ENCODE measurements around the gene BCAS4. TPM values are rescaled to one million over a fixed set of nuclear protein-coding genes. Genes with fewer than 3 reads are reported as not detected.

BCAS4 gene
- total and polyA plus RNA-seq, 2 experiments from 2014 or later: 22.2 to 24.8 TPM

- TF ChIP-seq JUNB (IDR thresholded peaks at IDR 0.05; ENCODE audit: unreplicated experiment): no peak
- no peak for TF ChIP-seq EZH2phosphoT487 (IDR thresholded peaks at IDR 0.05; ENCODE audit: unreplicated experiment)
- no peak for TF ChIP-seq NANOG (IDR thresholded peaks at IDR 0.05; ENCODE audit: borderline replicate concordance)
These were observed 122.1 kb downstream of the BCAS4 start (continued) for GRCh38 chr20:50916934-50917333.

GRCh38 chr20:50918403-50918802, 123.5 kb downstream of the BCAS4 start:
- Mint-ChIP-seq H3K4me3 (no peak overlapping the region), H3K36me3 (ENCODE audit: low read depth) (peaks cover 47% of the 10 kb centered on the region; the same call in 2 of the 3 replicates)
- H4K20me1 ChIP-seq (replicated peaks; ENCODE audit: insufficient read depth): peaks cover 94% of the 10 kb centered on the region

GRCh38 chr20:50919567-50919966, 124.7 kb downstream of the BCAS4 start:
- 0 out of 2 replicates have a peak, but pooled peaks cover 4% of the 10 kb centered on the region for H3F3A ChIP-seq (replicated peaks; ENCODE audit: low read depth)
- H3K9me3 Mint-ChIP-seq: no peaks in the 10 kb centered on the region
- peaks cover 48% of the 10 kb centered on the region; the same call in 2 of the 3 replicates for H3K36me3 Mint-ChIP-seq (ENCODE audit: low read depth)
- no peak for DNase-seq (ENCODE audit: low spot score)
- H3K27ac Mint-ChIP-seq: no peak overlapping the region; the same call in 1 of the 2 replicates
- 0 out of 2 replicates have a peak overlapping the region, but pooled peaks have one; percentile 46 for H3K27ac ChIP-seq (ENCODE audit: low read depth)
- no peaks in the 10 kb centered on the region for H3K27me3 ChIP-seq (ENCODE audit: insufficient read depth)
- peaks cover 56% of the 10 kb centered on the region for H3K4me1 ChIP-seq (ENCODE audit: insufficient read depth)
- H2AFZ ChIP-seq: no peak overlapping the region
- H3K27me3 Mint-ChIP-seq (ENCODE audit: insufficient read depth, low read depth, poor library complexity): peaks cover 2% of the 10 kb centered on the region
- no peak overlapping the region for H3K4me3 ChIP-seq
- H3K4me1 Mint-ChIP-seq: peaks cover 64% of the 10 kb centered on the region
- H3K4me2 ChIP-seq: no peak overlapping the region
- peaks cover 100% of the 10 kb centered on the region for H3K79me2 ChIP-seq (replicated peaks; ENCODE audit: insufficient read depth)
- H3K4me3 Mint-ChIP-seq: no peak overlapping the region
- ATAC-seq: no peak
- no peaks in the 10 kb centered on the region for H3K9me2 ChIP-seq (ENCODE audit: insufficient read depth)
- H3K36me3 ChIP-seq (ENCODE audit: insufficient read depth): peaks cover 11% of the 10 kb centered on the region; the same call in 1 of the 2 replicates
- peaks cover 94% of the 10 kb centered on the region for H4K20me1 ChIP-seq (replicated peaks; ENCODE audit: insufficient read depth)
- TF ChIP-seq ETS1 (IDR thresholded peaks at IDR 0.05): no peak
- TF ChIP-seq EZH2phosphoT487 (IDR thresholded peaks at IDR 0.05; ENCODE audit: unreplicated experiment): no peak
- TF ChIP-seq CREB1 (CRISPR knock-in tag; IDR thresholded peaks at IDR 0.05; ENCODE audit: low read depth): no peak
- no peak for TF ChIP-seq ZNF331 (CRISPR knock-in tag; IDR thresholded peaks at IDR 0.05; ENCODE audit: low read depth)
- no peak for TF ChIP-seq JUNB (IDR thresholded peaks at IDR 0.05; ENCODE audit: unreplicated experiment)
- no peak for TF ChIP-seq STAT1 (IDR thresholded peaks at IDR 0.05; ENCODE audit: unreplicated experiment)
- TF ChIP-seq REST (IDR thresholded peaks at IDR 0.05; ENCODE audit: unreplicated experiment): no peak
- no peak for TF ChIP-seq NANOG (IDR thresholded peaks at IDR 0.05; ENCODE audit: borderline replicate concordance)

More at GRCh38 chr20:50918403-50918802, 123.5 kb downstream of the BCAS4 start:
- H3K4me1 ChIP-seq (ENCODE audit: insufficient read depth): peaks cover 63% of the 10 kb centered on the region
- H3K27me3 ChIP-seq (ENCODE audit: insufficient read depth): no peaks in the 10 kb centered on the region
- DNase-seq (ENCODE audit: low spot score) (no peak), ATAC-seq (no peak)
- Mint-ChIP-seq H3K27ac (no peak overlapping the region), H3K27me3 (ENCODE audit: insufficient read depth, low read depth, poor library complexity) (peaks cover 3% of the 10 kb centered on the region), H3K4me1 (peaks cover 69% of the 10 kb centered on the region), H3K9me3 (no peaks in the 10 kb centered on the region)
- H3F3A ChIP-seq (replicated peaks; ENCODE audit: low read depth): no peaks in the 10 kb centered on the region
- H3K36me3 ChIP-seq (ENCODE audit: insufficient read depth): peaks cover 1% of the 10 kb centered on the region; the same call in 1 of the 2 replicates
- H3K9me2 ChIP-seq (ENCODE audit: insufficient read depth): no peaks in the 10 kb centered on the region
- TF ChIP-seq ETS1 (IDR thresholded peaks at IDR 0.05): no peak
- TF ChIP-seq JUNB (IDR thresholded peaks at IDR 0.05; ENCODE audit: unreplicated experiment): no peak
- H3K79me2 ChIP-seq (replicated peaks; ENCODE audit: insufficient read depth): peaks cover 100% of the 10 kb centered on the region
- no peak overlapping the region for H2AFZ ChIP-seq
- H3K4me2 ChIP-seq: no peak overlapping the region
- H3K27ac ChIP-seq (ENCODE audit: low read depth): peak overlapping the region; percentile 17; the same call in 1 of the 2 replicates
- H3K4me3 ChIP-seq: no peak overlapping the region

Measured in GM23338 (cell line).